ENCODE data around the gene SLC4A2. TPM values are rescaled to one million over a fixed set of nuclear protein-coding genes. Genes with fewer than 3 reads are reported as not detected.
A peak's percentile ranks its signal among the peaks of the same experiment; 100 is the strongest.

Gene SLC4A2
- total and polyA plus RNA-seq, 4 experiments from 2014 or later, result 12.8 to 84.7 (median 53.5) TPM

DNA sequence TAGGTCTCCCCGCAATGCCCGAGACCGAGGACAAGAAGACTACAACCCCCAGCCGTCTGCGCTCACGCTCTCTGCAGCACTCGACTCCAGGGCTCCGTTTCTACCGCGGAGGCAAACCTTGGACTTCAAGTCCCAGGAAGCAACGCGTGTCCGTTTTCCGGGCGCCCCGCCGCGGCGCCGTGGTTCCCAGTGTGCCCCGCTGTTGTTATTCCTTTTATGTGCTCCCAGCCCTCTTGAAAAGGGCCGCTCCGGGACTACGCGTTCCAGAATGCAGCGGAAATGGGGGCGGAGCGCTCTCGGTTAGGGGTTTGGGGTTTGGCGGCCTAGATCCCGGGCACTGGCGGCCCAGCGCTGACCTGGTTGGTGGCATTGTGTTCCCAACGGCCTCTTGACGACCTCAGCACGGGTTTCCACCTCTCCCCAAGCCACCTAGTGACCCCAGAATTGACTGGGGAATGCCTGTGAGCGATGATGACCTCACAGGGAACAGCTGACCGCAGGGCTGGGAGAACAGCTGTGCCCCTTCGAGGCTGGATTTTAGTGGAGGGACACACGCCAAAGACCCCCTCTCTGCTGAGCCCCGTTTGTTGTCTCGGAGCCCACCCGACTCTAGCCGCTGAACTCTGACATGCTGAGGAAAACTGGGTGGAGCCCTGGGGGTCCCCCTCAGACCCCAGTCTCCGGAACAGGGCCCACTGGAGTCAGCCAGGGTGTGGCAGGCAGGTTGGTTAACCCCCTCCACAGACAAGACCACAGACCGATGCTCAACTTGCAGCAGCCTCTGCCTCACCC lies 1.2 kb upstream of the SLC4A2 start:
- H3K4me3 ChIP-seq (ENCODE audit: low read length in 2 of 2), result peak overlapping the region; percentile 45 to 70
- peaks cover 45% of the 10 kb centered on the region for H3K4me1 ChIP-seq (ENCODE audit: insufficient read depth, low read length)
- H3K27me3 Mint-ChIP-seq, result peaks cover 0 to 2% of the 10 kb centered on the region in 2 donors
- peaks cover 18 to 54% (median 37%) of the 10 kb centered on the region in 4 donors for H3K4me1 Mint-ChIP-seq
- no peaks in the 10 kb centered on the region for H3K27me3 ChIP-seq (ENCODE audit: insufficient read depth, low read length)
- intact Hi-C loops (cut with micrococcal nuclease), result loop anchor here (1.0 to 2.0 kb wide), 5 partner anchors 22 to 1344 kb away; partner anchors contain the start of genes ABCB8, ABCF2 and FASTK
- DNase-seq, result peak; percentile 95 to 99 (median 98)
- H3K27ac Mint-ChIP-seq, result peak overlapping the region; percentile 85 to 99 (median 96)
- POLR2A ChIA-PET (ENCODE audit: partially characterized antibody), result interaction anchor here (0.6 to 5.0 kb wide), 17 partner anchors 19 to 575 kb away, joined by 3 to 68 read pairs (median 3); partner anchors contain the start of genes ABCB8, AGAP3, FASTK and TMUB1
- H3K36me3 ChIP-seq (ENCODE audit: insufficient read depth, low read length), result no peaks in the 10 kb centered on the region
- H3K4me3 Mint-ChIP-seq, result peak overlapping the region; percentile 86 to 97 (median 94)
- peak overlapping the region; percentile 85 for H3K27ac ChIP-seq (ENCODE audit: low read depth, low read length)
- H3K9me3 Mint-ChIP-seq, result no peaks in the 10 kb centered on the region
- H3K36me3 Mint-ChIP-seq, result peaks cover 0 to 15% of the 10 kb centered on the region in 2 donors
- H3K9me3 ChIP-seq (ENCODE audit: control insufficient read depth in 1 of 2, low read length in 2 of 2), result no peaks in the 10 kb centered on the region
- CTCF ChIA-PET (ENCODE audit: partially characterized antibody), result interaction anchor here (1.0 to 1.3 kb wide), 3 partner anchors 27 to 182 kb away, joined by 3 to 4 read pairs (median 3); no protein-coding TSS in a partner anchor

GRCh38 chr7:151058781-151059366 lies 515 bp upstream of the SLC4A2 start:
- Mint-ChIP-seq H3K4me3 (peak overlapping the region; percentile 86 to 97 (median 94)), H3K4me1 (peaks cover 18 to 54% (median 36%) of the 10 kb centered on the region in 4 donors), H3K36me3 (peaks cover 0 to 21% of the 10 kb centered on the region in 2 donors), H3K27me3 (peaks cover 0 to 2% of the 10 kb centered on the region in 2 donors), H3K27ac (peak overlapping the region; percentile 85 to 99 (median 96)), H3K9me3 (no peaks in the 10 kb centered on the region)
- no peaks in the 10 kb centered on the region for H3K9me3 ChIP-seq (ENCODE audit: control insufficient read depth in 1 of 2, low read length in 2 of 2)
- no peaks in the 10 kb centered on the region for H3K27me3 ChIP-seq (ENCODE audit: insufficient read depth, low read length)
- peaks cover 41% of the 10 kb centered on the region for H3K4me1 ChIP-seq (ENCODE audit: insufficient read depth, low read length)
- ChIA-PET POLR2A (ENCODE audit: partially characterized antibody) (interaction anchor here (0.6 to 5.0 kb wide), 17 partner anchors 18 to 574 kb away, joined by 3 to 68 read pairs (median 3); partner anchors contain the start of genes ABCB8, AGAP3, FASTK and TMUB1), CTCF (ENCODE audit: partially characterized antibody) (interaction anchor here (1.0 to 1.3 kb wide), 3 partner anchors 28 to 182 kb away, joined by 3 to 4 read pairs (median 3); no protein-coding TSS in a partner anchor)
- H3K4me3 ChIP-seq (ENCODE audit: low read length in 2 of 2), result peak overlapping the region; percentile 45 to 70
- H3K27ac ChIP-seq (ENCODE audit: low read depth, low read length), result peak overlapping the region; percentile 85
- no peak for DNase-seq
- intact Hi-C loops (cut with micrococcal nuclease), result loop anchor here (1.0 to 2.0 kb wide), 6 partner anchors 21 to 1345 kb away; partner anchors contain the start of genes ABCB8, ABCF2 and FASTK
- H3K36me3 ChIP-seq (ENCODE audit: insufficient read depth, low read length), result no peaks in the 10 kb centered on the region

GRCh38 chr7:151060113-151060415 lies 675 bp downstream of the SLC4A2 start:
- intact Hi-C loops (cut with micrococcal nuclease), result no loop called here
- H3K27ac ChIP-seq (ENCODE audit: low read depth, low read length), result peak overlapping the region; percentile 85
- H3K36me3 ChIP-seq (ENCODE audit: insufficient read depth, low read length), result peaks cover 7% of the 10 kb centered on the region
- peaks cover 0 to 2% of the 10 kb centered on the region in 2 donors for H3K27me3 Mint-ChIP-seq
- peak overlapping the region; percentile 50 to 85 (median 70) for H3K27ac Mint-ChIP-seq
- H3K4me3 ChIP-seq (ENCODE audit: low read length in 2 of 2), result peak overlapping the region; percentile 39 to 70
- H3K4me1 ChIP-seq (ENCODE audit: insufficient read depth, low read length), result peaks cover 41% of the 10 kb centered on the region
- H3K4me1 Mint-ChIP-seq, result peaks cover 18 to 48% (median 36%) of the 10 kb centered on the region in 4 donors
- DNase-seq, result no peak
- H3K27me3 ChIP-seq (ENCODE audit: insufficient read depth, low read length), result no peaks in the 10 kb centered on the region
- H3K9me3 ChIP-seq (ENCODE audit: control insufficient read depth in 1 of 2, low read length in 2 of 2), result no peaks in the 10 kb centered on the region
- H3K9me3 Mint-ChIP-seq, result no peaks in the 10 kb centered on the region
- peaks cover 0 to 27% of the 10 kb centered on the region in 2 donors for H3K36me3 Mint-ChIP-seq
- ChIA-PET CTCF (ENCODE audit: partially characterized antibody) (interaction anchor here (0.8 to 1.7 kb wide), 2 partner anchors 49 to 51 kb away, joined by 3 to 5 read pairs; no protein-coding TSS in a partner anchor), POLR2A (ENCODE audit: partially characterized antibody) (interaction anchor here (1.0 to 5.0 kb wide), 4 partner anchors 16 to 32 kb away, joined by 4 to 68 read pairs (median 10); partner anchors contain the start of genes ABCB8, AGAP3, FASTK and TMUB1)
- H3K4me3 Mint-ChIP-seq, result peak overlapping the region; percentile 77 to 93 (median 86)

- Mint-ChIP-seq H3K4me1 (peaks cover 18 to 48% (median 36%) of the 10 kb centered on the region in 4 donors), H3K36me3 (peaks cover 0 to 33% of the 10 kb centered on the region in 2 donors), H3K4me3 (peak overlapping the region; percentile 77 to 93 (median 86)), H3K27ac (peak overlapping the region in 6 of 7 donors; percentile 66 to 85 (median 76)), H3K9me3 (no peaks in the 10 kb centered on the region), H3K27me3 (peaks cover 0 to 2% of the 10 kb centered on the region in 2 donors)
- Histone ChIP-seq H3K27me3 (ENCODE audit: insufficient read depth, low read length) (no peaks in the 10 kb centered on the region), H3K36me3 (ENCODE audit: insufficient read depth, low read length) (peaks cover 13% of the 10 kb centered on the region), H3K4me1 (ENCODE audit: insufficient read depth, low read length) (peaks cover 41% of the 10 kb centered on the region), H3K9me3 (ENCODE audit: control insufficient read depth in 1 of 2, low read length in 2 of 2) (no peaks in the 10 kb centered on the region), H3K27ac (ENCODE audit: low read depth, low read length) (peak overlapping the region; percentile 85), H3K4me3 (ENCODE audit: low read length in 2 of 2) (peak overlapping the region; percentile 39 to 70)
- CTCF ChIA-PET (ENCODE audit: partially characterized antibody), result interaction anchor here (0.8 to 1.7 kb wide), 2 partner anchors 50 to 52 kb away, joined by 3 to 5 read pairs; no protein-coding TSS in a partner anchor
- intact Hi-C loops (cut with micrococcal nuclease), result no loop called here
- DNase-seq, result peak in 1 of 5 donors; percentile 41
- POLR2A ChIA-PET (ENCODE audit: partially characterized antibody), result interaction anchor here (1.0 to 5.0 kb wide), 4 partner anchors 16 to 33 kb away, joined by 4 to 68 read pairs (median 10); partner anchors contain the start of genes ABCB8, AGAP3, FASTK and TMUB1
Observed at GRCh38 chr7:151060416-151061212, 1.2 kb downstream of the SLC4A2 start.

GRCh38 chr7:151061213-151062110 lies 2.1 kb downstream of the SLC4A2 start:
- no peak for DNase-seq
- Mint-ChIP-seq H3K27ac (peak overlapping the region in 6 of 7 donors; percentile 66 to 85 (median 74)), H3K4me1 (peaks cover 18 to 47% (median 33%) of the 10 kb centered on the region in 4 donors), H3K27me3 (peaks cover 0 to 2% of the 10 kb centered on the region in 2 donors), H3K36me3 (peaks cover 0 to 33% of the 10 kb centered on the region in 2 donors), H3K4me3 (peak overlapping the region; percentile 61 to 93 (median 86)), H3K9me3 (no peaks in the 10 kb centered on the region)
- H3K4me1 ChIP-seq (ENCODE audit: insufficient read depth, low read length), result peaks cover 41% of the 10 kb centered on the region
- no peak overlapping the region for H3K4me3 ChIP-seq (ENCODE audit: low read length in 2 of 2)
- ChIA-PET POLR2A (ENCODE audit: partially characterized antibody) (interaction anchor here (1.5 to 5.0 kb wide), 3 partner anchors 15 to 22 kb away, joined by 3 to 68 read pairs (median 14); partner anchors contain the start of genes AGAP3, FASTK and TMUB1), CTCF (ENCODE audit: partially characterized antibody) (interaction anchor here (1.3 to 1.7 kb wide), 2 partner anchors 22 to 53 kb away, joined by 3 to 5 read pairs; partner anchors contain the start of gene TMUB1)
- H3K36me3 ChIP-seq (ENCODE audit: insufficient read depth, low read length), result peaks cover 16% of the 10 kb centered on the region
- no peak overlapping the region for H3K27ac ChIP-seq (ENCODE audit: low read depth, low read length)
- H3K27me3 ChIP-seq (ENCODE audit: insufficient read depth, low read length), result no peaks in the 10 kb centered on the region
- no peaks in the 10 kb centered on the region for H3K9me3 ChIP-seq (ENCODE audit: control insufficient read depth in 1 of 2, low read length in 2 of 2)
- intact Hi-C loops (cut with micrococcal nuclease), result no loop called here
